SJCRH30 (cell line): ENCODE data around the gene OBI1. TPM values are rescaled to one million over a fixed set of nuclear protein-coding genes. Genes with fewer than 3 reads are reported as not detected.

Source experiments
- DNase-seq, 2 experiments: peaks; one replicate each; pipeline ENCODE4 v3.0.0-alpha.2; 2015 to 2020
- H3K27ac ChIP-seq: fragments of 250-450 bp; sonication (Bioruptor Pico); 2 replicates; pipeline ENCODE4 v1.5.1; 2020; ENCODE audit warnings: mild to moderate bottlenecking, moderate library complexity
- H3K27me3 ChIP-seq: fragments of 250-450 bp; sonication (Bioruptor Pico); 2 replicates; pipeline ENCODE4 v1.5.1; 2020; ENCODE audit warnings: mild to moderate bottlenecking, moderate library complexity
- H3K36me3 ChIP-seq: fragments of 250-450 bp; sonication (Bioruptor Pico); 2 replicates; pipeline ENCODE4 v1.5.1; 2020; ENCODE audit warnings: mild to moderate bottlenecking, moderate library complexity
- H3K4me1 ChIP-seq: fragments of 250-450 bp; sonication (Bioruptor Pico); 2 replicates; pipeline ENCODE4 v1.5.1; 2020; ENCODE audit warnings: mild to moderate bottlenecking, moderate library complexity
- H3K4me3 ChIP-seq: fragments of 250-450 bp; sonication (Bioruptor Pico); 2 replicates; pipeline ENCODE4 v1.5.1; 2020; ENCODE audit warnings: mild to moderate bottlenecking, moderate library complexity
- H3K9me3 ChIP-seq: fragments of 250-450 bp; sonication (Bioruptor Pico); replicated peaks from 2 replicates; pipeline ENCODE4 v1.5.1; 2020; ENCODE audit warnings: mild to moderate bottlenecking, moderate library complexity
- total RNA-seq: library from RNA; depleted of rRNA; stranded (reverse); fragments of >200 nt; shearing (Covaris generic); gene quantifications from 2 replicates; pipeline ENCODE4 v1.2.3, GENCODE V29; 2014

The OBI1 gene
- total RNA-seq, 1 experiment from 2014 or later: 73.3 TPM

DNA sequence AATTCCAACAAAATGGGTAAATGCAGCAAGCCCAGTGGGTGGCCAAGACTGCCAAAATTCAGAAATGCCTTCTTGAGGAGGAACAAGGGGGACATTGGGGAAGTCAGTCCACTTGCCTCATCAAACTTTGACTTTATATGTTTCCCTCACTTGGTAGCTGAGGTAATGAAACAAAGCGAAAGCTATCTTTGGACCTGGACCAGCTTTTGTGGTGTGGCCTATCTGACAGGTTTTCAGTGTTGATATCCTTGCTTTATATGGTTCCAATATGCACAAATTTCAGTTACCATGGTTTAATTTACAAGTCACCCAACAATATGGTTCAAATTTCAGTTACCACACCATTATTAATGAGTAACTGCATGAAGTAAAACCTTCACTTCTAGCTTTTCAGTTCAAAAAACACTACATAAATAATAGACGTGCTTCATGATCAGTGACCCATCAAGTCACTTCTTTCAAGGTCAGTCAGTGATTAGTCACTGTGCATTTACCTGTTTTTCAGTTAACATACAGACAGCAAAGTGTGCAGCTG is 38.0 kb downstream of the OBI1 start:
- no peak overlapping the region for H3K4me3 ChIP-seq
- no peaks in the 10 kb centered on the region for H3K4me1 ChIP-seq
- DNase-seq: no peak
- H3K9me3 ChIP-seq: no peaks in the 10 kb centered on the region
- H3K27ac ChIP-seq: no peak overlapping the region
- no peaks in the 10 kb centered on the region for H3K27me3 ChIP-seq
- peaks cover 71% of the 10 kb centered on the region for H3K36me3 ChIP-seq

DNA sequence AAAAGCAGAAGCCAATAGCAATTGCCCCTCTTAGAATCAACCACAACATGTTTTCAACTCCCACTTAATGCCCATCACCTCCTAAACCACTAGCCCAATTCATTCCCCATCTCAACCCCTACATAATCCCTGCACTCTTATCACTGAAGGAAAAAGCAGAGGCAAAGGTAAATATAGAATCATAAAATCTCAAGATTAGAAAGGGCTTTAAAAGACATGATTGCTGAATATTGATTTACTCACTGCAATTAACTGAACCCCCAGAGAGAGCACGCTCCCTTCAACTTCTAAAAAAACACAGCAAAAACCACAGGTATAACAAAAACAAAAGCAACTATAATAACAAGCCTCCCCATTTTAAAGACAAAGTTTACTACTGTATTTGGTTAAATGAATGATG is 40.5 kb downstream of the OBI1 start:
- H3K36me3 ChIP-seq: peaks cover 79% of the 10 kb centered on the region
- H3K27ac ChIP-seq: no peak overlapping the region
- no peak overlapping the region for H3K4me3 ChIP-seq
- no peaks in the 10 kb centered on the region for H3K4me1 ChIP-seq
- DNase-seq: no peak
- no peaks in the 10 kb centered on the region for H3K27me3 ChIP-seq
- no peaks in the 10 kb centered on the region for H3K9me3 ChIP-seq

DNA sequence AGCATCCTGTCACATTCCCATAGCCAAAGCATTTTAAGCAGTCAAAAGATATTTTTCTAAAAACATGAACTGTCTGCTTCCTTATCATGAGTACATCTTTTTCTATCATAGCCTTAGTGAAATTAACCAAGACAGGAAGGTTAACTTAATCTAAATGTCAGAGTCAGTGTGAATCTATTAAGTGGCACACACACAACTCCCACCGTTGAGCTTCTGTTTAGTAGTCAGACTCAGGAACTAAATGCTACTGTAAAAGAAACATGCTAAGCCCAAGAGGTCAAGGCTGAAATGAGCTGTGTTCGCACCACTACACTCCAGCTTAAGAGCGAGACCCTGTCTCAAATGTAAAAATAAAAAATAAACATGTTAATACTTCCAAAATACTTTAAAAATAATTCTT is 47.9 kb downstream of the OBI1 start:
- Histone ChIP-seq H3K27me3 (no peaks in the 10 kb centered on the region), H3K9me3 (no peaks in the 10 kb centered on the region; the same call in 1 of the 2 replicates), H3K4me3 (no peak overlapping the region), H3K27ac (no peak overlapping the region), H3K36me3 (peaks cover 29% of the 10 kb centered on the region), H3K4me1 (0 out of 2 replicates have a peak, but pooled peaks cover 3% of the 10 kb centered on the region)
- peak in 1 of 2 experiments; percentile 24 for DNase-seq

DNA sequence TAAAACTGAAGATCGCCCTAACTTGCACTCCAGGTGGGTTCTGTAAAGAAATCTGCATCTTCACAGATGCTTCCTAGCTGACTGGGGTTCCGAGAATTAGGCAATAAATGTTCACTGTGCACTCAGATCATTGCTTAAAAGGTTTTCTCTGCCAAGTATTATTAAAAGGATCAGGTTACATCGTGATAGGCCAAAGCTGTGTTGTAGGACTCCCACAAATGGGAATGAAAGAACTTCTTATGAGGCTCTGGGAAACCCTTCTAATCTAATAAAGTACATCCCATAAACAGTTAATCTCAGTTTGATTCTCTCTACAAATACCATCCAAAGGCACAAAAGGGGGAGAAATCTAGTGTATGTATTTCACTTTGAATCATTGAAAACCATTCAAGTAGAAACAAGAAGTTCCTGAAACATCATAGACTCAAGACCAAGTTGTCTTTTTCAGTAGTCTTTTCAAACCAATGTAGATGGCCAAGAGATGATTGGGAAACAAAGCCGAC is 48.5 kb downstream of the OBI1 start:
- DNase-seq: peak in 1 of 2 experiments; percentile 31
- Histone ChIP-seq H3K36me3 (peaks cover 23% of the 10 kb centered on the region), H3K9me3 (no peaks in the 10 kb centered on the region; the same call in 1 of the 2 replicates), H3K4me3 (no peak overlapping the region; the same call in 1 of the 2 replicates), H3K27ac (no peak overlapping the region), H3K27me3 (no peaks in the 10 kb centered on the region), H3K4me1 (0 out of 2 replicates have a peak, but pooled peaks cover 3% of the 10 kb centered on the region)

DNA sequence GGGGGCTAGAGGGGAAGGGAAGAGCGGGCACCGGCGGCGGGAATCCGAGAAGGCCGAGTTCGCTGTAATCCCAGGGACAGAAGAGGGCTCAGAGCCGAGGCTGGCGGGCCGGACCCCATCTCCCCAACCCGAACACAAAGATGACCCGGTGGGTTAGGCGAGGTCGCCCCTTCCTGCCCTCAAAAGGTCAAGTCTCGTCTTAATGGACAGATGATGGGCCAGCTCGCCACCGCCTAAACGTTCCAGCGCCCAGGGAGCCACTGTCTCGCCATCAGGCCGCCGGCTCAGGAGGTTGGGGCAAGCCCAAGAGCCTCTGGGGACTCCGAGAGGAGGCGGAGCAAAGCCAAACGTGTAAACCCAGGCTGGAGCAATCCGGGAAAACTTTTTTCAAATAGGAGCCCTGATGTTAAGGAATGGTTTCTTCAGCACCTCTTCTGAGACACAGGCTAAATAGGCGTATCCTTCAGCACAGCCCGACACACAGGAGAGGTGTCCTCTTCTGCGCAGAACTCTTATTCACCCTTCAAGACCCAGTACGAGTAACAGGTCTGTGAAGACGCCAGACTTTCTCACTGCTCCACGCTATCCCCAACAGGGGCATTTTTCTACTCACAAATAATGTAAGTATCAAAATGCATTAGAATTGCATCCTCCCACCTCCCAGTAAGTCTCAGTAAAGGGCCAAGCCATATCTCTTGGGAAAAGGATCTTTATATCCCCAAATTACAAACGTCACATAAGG is 49.3 kb downstream of the OBI1 start:
- peak overlapping the region; percentile 55 for H3K27ac ChIP-seq
- no peaks in the 10 kb centered on the region for H3K27me3 ChIP-seq
- H3K9me3 ChIP-seq: no peaks in the 10 kb centered on the region; the same call in 1 of the 2 replicates
- peaks cover 15% of the 10 kb centered on the region for H3K36me3 ChIP-seq
- H3K4me3 ChIP-seq: peak overlapping the region; percentile 53
- H3K4me1 ChIP-seq: peaks cover 5% of the 10 kb centered on the region; the same call in 1 of the 2 replicates
- DNase-seq: peak in 1 of 2 experiments; percentile 50

DNA sequence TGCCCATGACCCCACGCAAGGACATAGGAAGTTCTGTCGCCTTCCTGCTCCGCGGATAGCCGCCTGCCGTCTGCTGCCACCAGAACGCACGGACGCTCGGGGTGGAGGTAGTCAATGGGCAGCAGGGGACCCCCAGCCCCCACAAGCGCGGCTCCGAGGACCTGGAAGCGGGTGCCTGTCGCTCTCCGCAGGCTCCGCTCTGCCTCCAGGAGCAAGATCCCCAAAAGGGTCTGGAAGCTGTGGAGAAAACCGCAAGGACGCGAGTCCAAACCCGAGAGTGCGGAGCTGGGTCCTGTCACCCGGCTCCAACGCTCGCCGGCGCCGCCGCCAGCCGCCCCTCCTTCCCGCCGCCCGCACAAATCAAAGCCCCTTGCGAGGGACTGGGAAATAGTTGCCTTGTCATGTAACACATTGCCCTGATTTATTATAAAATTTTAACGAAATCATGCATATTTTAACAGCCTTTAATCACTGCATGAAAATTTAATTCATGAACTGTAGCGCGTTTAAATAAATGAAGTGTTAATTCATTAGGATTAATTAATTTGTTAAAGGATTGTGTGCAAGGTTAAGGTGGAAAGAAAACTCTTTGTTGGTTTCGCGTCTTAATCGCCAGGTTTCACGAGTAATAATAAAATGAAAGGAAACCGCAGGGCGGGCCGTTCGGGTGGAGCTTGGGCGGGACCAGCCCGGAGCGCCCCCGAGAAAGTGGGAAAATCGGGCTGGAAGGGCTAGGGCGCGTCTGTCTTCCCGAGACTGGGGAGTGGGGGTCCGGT is 50.1 kb downstream of the OBI1 start:
- peak overlapping the region; percentile 55 for H3K27ac ChIP-seq
- DNase-seq: no peak
- peaks cover 8% of the 10 kb centered on the region; the same call in 1 of the 2 replicates for H3K36me3 ChIP-seq
- peak overlapping the region; percentile 53 for H3K4me3 ChIP-seq
- peaks cover 7% of the 10 kb centered on the region; the same call in 1 of the 2 replicates for H3K4me1 ChIP-seq
- H3K27me3 ChIP-seq: no peaks in the 10 kb centered on the region
- H3K9me3 ChIP-seq: no peaks in the 10 kb centered on the region; the same call in 1 of the 2 replicates

DNA sequence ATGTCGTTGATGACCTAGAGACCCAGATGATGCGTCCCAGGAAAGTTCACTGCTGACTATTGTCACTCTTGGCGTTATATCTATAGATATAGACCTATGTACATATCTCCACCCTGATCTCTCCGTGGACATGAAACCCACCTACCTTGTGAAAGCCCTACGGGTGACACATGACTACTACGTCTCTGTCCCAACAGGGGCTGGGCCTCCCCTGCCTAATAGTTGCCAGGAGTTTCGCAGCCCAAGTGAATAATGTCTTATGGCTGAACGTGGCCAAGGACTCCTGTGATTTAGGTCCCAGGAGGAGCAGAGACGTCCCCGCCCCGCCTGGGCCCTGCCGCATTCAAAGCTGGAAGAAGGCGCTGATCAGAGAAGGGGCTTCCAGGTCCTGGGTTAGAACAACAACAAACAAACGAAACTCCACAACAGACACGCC is 50.7 kb downstream of the OBI1 start:
- H3K36me3 ChIP-seq: peaks cover 3% of the 10 kb centered on the region; the same call in 1 of the 2 replicates
- H3K4me1 ChIP-seq: peaks cover 7% of the 10 kb centered on the region; the same call in 1 of the 2 replicates
- H3K27ac ChIP-seq: peak overlapping the region; percentile 55
- H3K9me3 ChIP-seq: no peaks in the 10 kb centered on the region; the same call in 1 of the 2 replicates
- H3K27me3 ChIP-seq: no peaks in the 10 kb centered on the region
- no peak for DNase-seq
- H3K4me3 ChIP-seq: peak overlapping the region; percentile 53

DNA sequence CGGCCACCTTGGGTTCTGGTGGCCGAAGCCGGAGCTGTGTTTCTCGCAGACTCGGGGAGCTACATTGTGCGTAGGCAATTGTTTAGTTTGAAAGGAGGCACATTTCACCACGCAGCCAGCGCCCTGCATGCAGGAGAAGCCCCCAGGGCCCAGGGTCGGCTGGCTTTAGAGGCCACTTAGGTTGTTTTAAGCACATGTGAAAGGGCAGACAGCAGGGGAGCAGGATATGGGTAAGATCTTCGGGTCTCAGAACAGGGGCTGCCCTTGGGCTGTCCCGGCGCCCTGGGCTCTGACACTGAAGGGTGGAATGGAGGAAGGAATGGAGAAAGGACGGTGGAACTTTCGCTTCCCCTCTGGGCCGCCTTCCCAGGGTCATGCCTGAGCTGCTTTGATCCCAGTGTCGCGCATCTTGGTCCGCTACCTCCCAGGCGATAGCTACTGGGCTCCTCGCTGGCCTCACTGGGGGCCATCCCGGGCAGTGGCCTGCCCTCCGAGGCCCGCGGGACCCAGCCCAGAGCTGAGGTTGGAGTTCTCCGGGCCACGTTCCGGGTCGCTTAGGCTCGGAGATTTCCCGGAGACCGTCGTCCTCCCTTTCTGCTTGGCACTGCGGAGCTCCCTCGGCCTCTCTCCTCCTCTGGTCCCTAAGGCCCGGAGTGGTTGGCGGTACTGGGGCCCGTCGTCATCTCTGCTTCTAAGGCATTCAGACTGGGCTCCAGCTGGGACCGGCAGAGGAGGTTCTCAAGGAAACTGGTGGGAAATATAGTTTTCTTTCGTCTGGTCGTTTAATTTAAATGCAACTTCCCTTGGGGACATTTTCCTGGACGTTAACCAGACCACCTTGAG is 51.3 kb downstream of the OBI1 start:
- DNase-seq: no peak
- no peak overlapping the region for H3K27ac ChIP-seq
- no peaks in the 10 kb centered on the region for H3K27me3 ChIP-seq
- H3K4me3 ChIP-seq: no peak overlapping the region
- peaks cover 7% of the 10 kb centered on the region; the same call in 1 of the 2 replicates for H3K4me1 ChIP-seq
- no peaks in the 10 kb centered on the region; the same call in 1 of the 2 replicates for H3K9me3 ChIP-seq
- no peaks in the 10 kb centered on the region for H3K36me3 ChIP-seq

DNA sequence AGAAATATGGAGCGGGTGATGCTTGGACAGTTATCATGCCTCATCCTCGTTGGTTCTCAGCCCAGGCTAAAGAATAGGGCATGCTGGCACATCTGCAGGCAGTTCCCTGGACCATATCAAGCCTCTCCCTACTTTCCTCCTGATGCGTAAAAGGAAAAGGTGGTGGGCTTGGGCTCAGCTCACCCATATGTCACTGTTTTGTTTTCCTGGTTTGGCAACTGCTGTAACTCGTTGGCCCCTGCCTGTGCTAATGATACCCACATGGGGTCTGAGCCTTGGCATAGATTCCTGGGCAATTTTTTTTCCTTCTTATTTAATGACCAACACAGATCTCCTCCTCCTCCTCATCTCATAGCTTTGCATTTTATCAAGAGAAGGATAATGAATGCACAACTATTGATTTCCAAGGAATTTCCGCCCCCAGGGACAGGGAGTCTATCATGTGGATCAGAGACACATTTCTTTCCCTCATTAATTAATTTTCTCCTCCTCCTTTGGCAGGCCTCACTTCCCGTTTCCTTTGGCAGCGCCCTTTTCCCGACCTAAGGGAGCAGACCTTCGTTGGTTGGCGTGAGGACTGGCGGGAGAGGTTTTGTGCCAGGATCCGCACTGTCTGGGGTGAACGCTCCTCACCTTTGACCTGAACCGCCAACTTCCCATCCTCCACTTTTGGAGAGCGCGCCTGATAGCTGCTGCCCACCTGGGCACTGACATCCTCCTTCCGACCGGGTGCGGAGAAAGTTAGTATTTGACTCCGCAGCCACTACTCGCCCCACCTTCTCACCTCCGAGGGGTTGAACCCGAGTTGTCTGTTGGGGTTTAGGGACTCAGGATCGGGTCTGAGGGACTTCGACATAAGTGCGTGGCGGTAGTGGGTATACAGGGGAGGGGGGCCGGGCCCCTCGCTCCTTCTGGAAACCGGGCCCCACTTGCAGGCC is 52.2 kb downstream of the OBI1 start:
- DNase-seq: no peak
- Histone ChIP-seq H3K4me1 (peaks cover 7% of the 10 kb centered on the region; the same call in 1 of the 2 replicates), H3K9me3 (no peaks in the 10 kb centered on the region; the same call in 1 of the 2 replicates), H3K4me3 (no peak overlapping the region), H3K27me3 (no peaks in the 10 kb centered on the region), H3K36me3 (no peaks in the 10 kb centered on the region), H3K27ac (no peak overlapping the region)

DNA sequence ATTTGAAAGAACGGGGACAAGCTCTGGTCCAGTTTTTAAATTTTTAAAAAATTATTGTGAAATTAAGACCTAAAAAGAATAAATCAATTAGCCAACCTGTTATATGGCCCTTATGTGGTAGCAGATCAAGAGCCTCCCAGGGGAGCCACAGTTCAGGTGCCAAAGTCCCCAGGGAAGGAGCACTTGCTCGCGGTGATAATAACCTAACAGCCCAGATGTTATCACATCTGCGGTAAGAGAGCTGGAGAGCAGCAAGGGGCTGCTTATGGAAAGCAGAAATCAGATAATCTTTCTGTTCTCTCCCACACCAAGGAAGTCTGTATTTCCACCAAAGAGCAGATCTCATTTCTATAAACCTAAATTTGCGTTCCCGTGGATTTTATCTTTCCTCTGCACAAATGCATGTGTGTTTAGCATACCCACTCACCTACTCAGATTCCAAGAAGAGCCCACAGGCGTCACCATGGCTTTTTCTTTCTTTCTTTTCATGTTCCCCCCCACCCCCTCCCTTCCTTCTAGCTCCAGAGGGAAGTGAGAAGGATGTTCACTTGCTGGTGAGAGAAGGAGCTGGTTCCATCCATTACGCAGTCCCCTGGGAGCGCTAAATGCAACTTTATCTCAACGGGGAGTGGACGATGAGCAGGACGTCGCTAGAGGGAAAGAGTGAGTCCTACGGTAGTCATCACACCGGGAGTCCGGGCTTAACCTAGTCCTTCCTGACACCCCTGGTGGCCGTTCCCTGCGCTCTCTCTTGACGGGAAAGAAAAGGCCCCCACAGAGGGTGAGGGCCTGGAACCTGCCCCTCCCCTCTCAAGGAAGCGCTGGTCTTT is 54.0 kb downstream of the OBI1 start:
- Histone ChIP-seq H3K36me3 (peaks cover 15% of the 10 kb centered on the region), H3K4me3 (no peak overlapping the region), H3K9me3 (no peaks in the 10 kb centered on the region; the same call in 1 of the 2 replicates), H3K27ac (no peak overlapping the region), H3K27me3 (no peaks in the 10 kb centered on the region), H3K4me1 (peaks cover 7% of the 10 kb centered on the region; the same call in 1 of the 2 replicates)
- peak in 1 of 2 experiments; percentile 39 for DNase-seq

DNA sequence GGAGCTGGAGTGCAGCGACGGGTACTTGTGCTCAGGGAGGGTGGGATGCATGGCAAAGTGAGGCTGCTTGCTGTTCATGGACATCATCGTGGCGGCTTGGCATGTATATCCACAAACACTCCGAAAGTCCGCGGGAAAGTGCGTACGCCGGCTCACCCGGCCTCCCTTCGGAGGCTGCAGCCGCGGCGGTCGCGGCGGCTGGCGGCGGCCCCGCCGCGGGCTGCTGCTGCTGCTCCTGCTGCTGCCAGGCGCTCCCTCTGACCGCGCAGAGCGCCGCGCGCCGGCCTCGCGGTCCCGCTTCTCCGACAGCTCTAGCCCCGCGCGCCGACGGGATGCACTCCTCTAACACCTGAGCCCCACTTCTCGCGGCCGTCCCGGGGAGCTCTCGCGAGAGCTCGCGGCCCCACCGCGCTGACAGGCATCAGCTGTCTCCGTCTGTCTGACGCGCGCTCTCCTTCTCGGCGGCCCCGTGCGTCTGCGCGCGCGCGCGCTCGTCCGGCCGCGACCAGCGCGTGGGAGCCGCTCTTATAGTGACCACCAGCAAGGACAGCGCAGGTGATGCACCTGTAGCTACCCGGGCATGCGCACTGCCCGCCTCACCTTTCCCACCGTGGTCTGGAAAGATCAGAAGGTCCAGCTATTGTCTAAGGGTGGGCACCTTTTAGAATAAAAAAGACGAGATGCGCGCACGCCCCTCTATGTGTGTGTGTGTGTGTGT is 55.6 kb downstream of the OBI1 start, which contains the start of gene POU4F1:
Gene POU4F1 (minus strand): TSS at position 313 of the 718 bp plus-strand sequence. CDS start 226 bp downstream, at position 87.
- peak within 1 kb of the TSS; percentile 84 for H3K27ac ChIP-seq
- H3K9me3 ChIP-seq: no peaks in the 10 kb centered on the region
- peaks cover 5% of the 10 kb centered on the region; the same call in 1 of the 2 replicates for H3K4me1 ChIP-seq
- H3K4me3 ChIP-seq: peak within 1 kb of the TSS; percentile 73
- peaks cover 31% of the 10 kb centered on the region for H3K36me3 ChIP-seq
- H3K27me3 ChIP-seq: no peaks in the 10 kb centered on the region
- DNase-seq: peak; percentile 96
